ENCODE results near the gene TSACC.

The TSACC gene

GRCh38 chr1:156388174-156389137, 50.1 kb downstream of the TSACC start:
- H3K27ac ChIP-seq, result no peak overlapping the region
- peaks cover 83% of the 10 kb centered on the region for H3K27me3 ChIP-seq
- H3K9me3 ChIP-seq, result no peaks in the 10 kb centered on the region
- no peak overlapping the region for H3K4me3 ChIP-seq (ENCODE audit: low read depth in 1 of 2, low read length in 1 of 2)
- H3K36me3 ChIP-seq, result no peaks in the 10 kb centered on the region
- TF ChIP-seq CTCF (IDR thresholded peaks at IDR 0.05), result no peak
- no peaks in the 10 kb centered on the region for H3K4me1 ChIP-seq (ENCODE audit: control insufficient read depth in 1 of 2, insufficient read depth in 1 of 2, low read depth in 1 of 2, low read length in 1 of 2)

GRCh38 chr1:156389311-156389710, 51.0 kb downstream of the TSACC start:
- TF ChIP-seq CTCF (IDR thresholded peaks at IDR 0.05), result no peak
- no peaks in the 10 kb centered on the region for H3K36me3 ChIP-seq
- H3K9me3 ChIP-seq, result no peaks in the 10 kb centered on the region
- no peaks in the 10 kb centered on the region for H3K4me1 ChIP-seq (ENCODE audit: control insufficient read depth in 1 of 2, insufficient read depth in 1 of 2, low read depth in 1 of 2, low read length in 1 of 2)
- H3K27me3 ChIP-seq, result peaks cover 82% of the 10 kb centered on the region
- H3K4me3 ChIP-seq (ENCODE audit: low read depth in 1 of 2, low read length in 1 of 2), result no peak overlapping the region
- H3K27ac ChIP-seq, result no peak overlapping the region

- Histone ChIP-seq H3K36me3 (no peaks in the 10 kb centered on the region), H3K4me3 (ENCODE audit: low read depth in 1 of 2, low read length in 1 of 2) (no peak overlapping the region), H3K4me1 (ENCODE audit: control insufficient read depth in 1 of 2, insufficient read depth in 1 of 2, low read depth in 1 of 2, low read length in 1 of 2) (no peaks in the 10 kb centered on the region), H3K9me3 (no peaks in the 10 kb centered on the region), H3K27ac (no peak overlapping the region), H3K27me3 (peaks cover 73% of the 10 kb centered on the region)
- no peak for TF ChIP-seq CTCF (IDR thresholded peaks at IDR 0.05)
These were observed 52.4 kb downstream of the TSACC start for GRCh38 chr1:156390469-156391365.

- no peaks in the 10 kb centered on the region for H3K9me3 ChIP-seq
- TF ChIP-seq CTCF (IDR thresholded peaks at IDR 0.05), result no peak
- no peaks in the 10 kb centered on the region for H3K36me3 ChIP-seq
- H3K4me3 ChIP-seq (ENCODE audit: low read depth in 1 of 2, low read length in 1 of 2), result no peak overlapping the region
- no peak overlapping the region for H3K27ac ChIP-seq
- no peaks in the 10 kb centered on the region for H3K4me1 ChIP-seq (ENCODE audit: control insufficient read depth in 1 of 2, insufficient read depth in 1 of 2, low read depth in 1 of 2, low read length in 1 of 2)
- H3K27me3 ChIP-seq, result peaks cover 73% of the 10 kb centered on the region
These were observed 53.0 kb downstream of the TSACC start for GRCh38 chr1:156391366-156391677.

- Histone ChIP-seq H3K4me3 (ENCODE audit: low read depth in 1 of 2, low read length in 1 of 2) (no peak overlapping the region), H3K27me3 (peaks cover 71% of the 10 kb centered on the region), H3K36me3 (no peaks in the 10 kb centered on the region), H3K4me1 (ENCODE audit: control insufficient read depth in 1 of 2, insufficient read depth in 1 of 2, low read depth in 1 of 2, low read length in 1 of 2) (no peaks in the 10 kb centered on the region), H3K9me3 (no peaks in the 10 kb centered on the region), H3K27ac (no peak overlapping the region)
- TF ChIP-seq CTCF (IDR thresholded peaks at IDR 0.05), result no peak
These were observed 53.4 kb downstream of the TSACC start for GRCh38 chr1:156391701-156392100.
